LNCaP clone FGC (cell line): Measurements from ENCODE around the gene C19orf81.

Experiments
- DNase-seq: peaks from one replicate; pipeline ENCODE4 v3.0.0-alpha.2; 2011; ENCODE audit warnings: low read depth
- H3K4me3 ChIP-seq: 2 replicates; pipeline ENCODE4 v1.5.1; 2011; ENCODE audit warnings: mild to moderate bottlenecking, low read depth, low read length, control low read depth
- CTCF ChIP-seq: IDR thresholded peaks from 2 replicates; pipeline ENCODE4 v1.5.1; 2012; ENCODE audit warnings: mild to moderate bottlenecking; ENCODE audit not compliant: control insufficient read depth, insufficient read depth; ENCODE audit errors: extremely low read depth

Gene C19orf81

GRCh38 chr19:50688766-50689165 lies 39.5 kb downstream of the C19orf81 start:
- no peak overlapping the region for H3K4me3 ChIP-seq
- TF ChIP-seq CTCF: no peak
- no peak for DNase-seq

- DNase-seq: no peak
- no peak overlapping the region for H3K4me3 ChIP-seq
- no peak for TF ChIP-seq CTCF
Measured at GRCh38 chr19:50690439-50690838, 41.2 kb downstream of the C19orf81 start.

- no peak overlapping the region for H3K4me3 ChIP-seq
- DNase-seq: no peak
- TF ChIP-seq CTCF: no peak
Measured at GRCh38 chr19:50693064-50693975, 44.1 kb downstream of the C19orf81 start.

- DNase-seq: no peak
- no peak overlapping the region for H3K4me3 ChIP-seq
- TF ChIP-seq CTCF: no peak
Measured at GRCh38 chr19:50694815-50695145, 45.5 kb downstream of the C19orf81 start.

- H3K4me3 ChIP-seq: no peak overlapping the region
- DNase-seq: no peak
- no peak for TF ChIP-seq CTCF
Measured at GRCh38 chr19:50695251-50696093, 46.2 kb downstream of the C19orf81 start.

GRCh38 chr19:50696094-50696483 lies 46.8 kb downstream of the C19orf81 start:
- H3K4me3 ChIP-seq: no peak overlapping the region
- no peak for TF ChIP-seq CTCF

More at GRCh38 chr19:50696094-50696483, 46.8 kb downstream of the C19orf81 start:
- no peak for DNase-seq
